ENCODE data around the gene UBTF. TPM values are rescaled to one million over a fixed set of nuclear protein-coding genes. Genes with fewer than 3 reads are reported as not detected.

Gene UBTF
- total and polyA plus RNA-seq, 4 donors: 31.9 to 75.5 (median 52.3) TPM

DNA sequence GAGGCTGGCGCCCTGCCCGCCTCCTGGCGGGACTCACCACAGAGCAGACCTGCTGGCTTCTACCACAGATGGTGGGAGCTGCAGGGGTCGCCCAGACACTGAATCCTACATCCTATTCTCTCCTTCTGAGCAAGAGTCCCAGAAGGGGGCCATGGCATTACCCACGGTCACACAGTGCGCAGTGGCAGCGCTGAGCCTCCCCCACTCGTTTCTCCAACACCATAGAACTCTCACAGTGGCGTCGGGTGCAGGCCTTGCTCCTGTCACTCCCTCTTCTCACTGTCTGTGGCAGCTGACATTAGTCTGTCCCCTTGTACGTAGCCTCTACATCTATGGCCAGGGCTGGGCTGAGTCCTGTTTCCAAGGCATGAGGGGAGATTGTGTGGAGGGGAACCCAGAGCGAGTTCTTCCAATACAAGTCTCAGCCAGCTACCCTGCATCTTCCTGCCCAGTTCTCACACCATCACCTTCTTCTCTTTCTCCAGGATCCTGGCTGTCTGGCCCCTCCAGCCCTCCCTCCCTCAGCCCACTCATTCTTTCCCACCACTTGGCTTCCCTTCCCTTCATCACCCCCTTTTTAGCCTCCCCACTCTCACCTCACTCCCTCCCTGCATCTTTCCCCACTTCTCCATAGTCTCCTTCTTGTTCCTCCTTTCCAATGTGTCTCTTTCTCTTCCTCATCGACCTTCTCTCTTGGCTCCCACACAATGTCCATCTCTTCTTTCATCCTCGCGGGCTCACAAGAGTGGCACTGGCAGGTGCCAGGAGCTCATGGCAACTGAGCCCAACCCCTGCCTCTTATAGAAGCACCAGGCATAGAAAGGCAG lies 5.9 kb downstream of the UBTF start:
- H3K27ac ChIP-seq (ENCODE audit: low read depth in 1 of 2, low read length in 1 of 2): no peak overlapping the region
- DNase-seq: no peak
- H3K4me1 ChIP-seq (ENCODE audit: control insufficient read depth in 5 of 5, insufficient read depth in 5 of 5, low read length in 5 of 5): peaks cover 5 to 22% (median 7%) of the 10 kb centered on the region in 5 donors
- no peaks in the 10 kb centered on the region for H3K9me3 ChIP-seq (ENCODE audit: control insufficient read depth in 4 of 4, insufficient read depth in 3 of 4, low read length in 3 of 4)
- no peak overlapping the region for H3K4me3 ChIP-seq
- TF ChIP-seq, protein P1, sequence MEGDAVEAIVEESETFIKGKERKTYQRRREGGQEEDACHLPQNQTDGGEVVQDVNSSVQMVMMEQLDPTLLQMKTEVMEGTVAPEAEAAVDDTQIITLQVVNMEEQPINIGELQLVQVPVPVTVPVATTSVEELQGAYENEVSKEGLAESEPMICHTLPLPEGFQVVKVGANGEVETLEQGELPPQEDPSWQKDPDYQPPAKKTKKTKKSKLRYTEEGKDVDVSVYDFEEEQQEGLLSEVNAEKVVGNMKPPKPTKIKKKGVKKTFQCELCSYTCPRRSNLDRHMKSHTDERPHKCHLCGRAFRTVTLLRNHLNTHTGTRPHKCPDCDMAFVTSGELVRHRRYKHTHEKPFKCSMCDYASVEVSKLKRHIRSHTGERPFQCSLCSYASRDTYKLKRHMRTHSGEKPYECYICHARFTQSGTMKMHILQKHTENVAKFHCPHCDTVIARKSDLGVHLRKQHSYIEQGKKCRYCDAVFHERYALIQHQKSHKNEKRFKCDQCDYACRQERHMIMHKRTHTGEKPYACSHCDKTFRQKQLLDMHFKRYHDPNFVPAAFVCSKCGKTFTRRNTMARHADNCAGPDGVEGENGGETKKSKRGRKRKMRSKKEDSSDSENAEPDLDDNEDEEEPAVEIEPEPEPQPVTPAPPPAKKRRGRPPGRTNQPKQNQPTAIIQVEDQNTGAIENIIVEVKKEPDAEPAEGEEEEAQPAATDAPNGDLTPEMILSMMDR (IDR thresholded peaks at IDR 0.05; ENCODE audit: control extremely low read depth, extremely low read depth): no peak
- no peak for ATAC-seq (ENCODE audit: insufficient read depth, low FRiP score)
- WGBS, 2 donors: 87 to 90% methylated on average over 15 of the region's 15 CpGs
- H3K36me3 ChIP-seq (ENCODE audit: control insufficient read depth in 4 of 4, insufficient read depth in 4 of 4, low read length in 4 of 4): peaks cover 12 to 65% (median 55%) of the 10 kb centered on the region in 4 donors
- H3K27me3 ChIP-seq (ENCODE audit: control insufficient read depth in 3 of 3, insufficient read depth in 3 of 3, low read length in 2 of 3): no peaks in the 10 kb centered on the region
- H3K9ac ChIP-seq (ENCODE audit: insufficient read depth in 1 of 2, low read length in 2 of 2): no peak overlapping the region

- no peak overlapping the region for H3K27ac ChIP-seq (ENCODE audit: low read depth in 1 of 2, low read length in 1 of 2)
- TF ChIP-seq, protein P1 (IDR thresholded peaks at IDR 0.05; ENCODE audit: control extremely low read depth, extremely low read depth): no peak
- H3K9ac ChIP-seq (ENCODE audit: insufficient read depth in 1 of 2, low read length in 2 of 2): no peak overlapping the region
- no peaks in the 10 kb centered on the region for H3K9me3 ChIP-seq (ENCODE audit: control insufficient read depth in 4 of 4, insufficient read depth in 3 of 4, low read length in 3 of 4)
- H3K4me1 ChIP-seq (ENCODE audit: control insufficient read depth in 5 of 5, insufficient read depth in 5 of 5, low read length in 5 of 5): peaks cover 3 to 17% (median 5%) of the 10 kb centered on the region in 5 donors
- H3K27me3 ChIP-seq (ENCODE audit: control insufficient read depth in 3 of 3, insufficient read depth in 3 of 3, low read length in 2 of 3): no peaks in the 10 kb centered on the region
- peaks cover 17 to 73% (median 60%) of the 10 kb centered on the region in 4 donors for H3K36me3 ChIP-seq (ENCODE audit: control insufficient read depth in 4 of 4, insufficient read depth in 4 of 4, low read length in 4 of 4)
- 82 to 85% methylated on average over 29 to 31 of the region's 31 CpGs for WGBS, 2 donors
- no peak for ATAC-seq (ENCODE audit: insufficient read depth, low FRiP score)
- DNase-seq: no peak
- H3K4me3 ChIP-seq: no peak overlapping the region
These were observed 6.7 kb downstream of the UBTF start for GRCh38 chr17:44212507-44213402.

DNA sequence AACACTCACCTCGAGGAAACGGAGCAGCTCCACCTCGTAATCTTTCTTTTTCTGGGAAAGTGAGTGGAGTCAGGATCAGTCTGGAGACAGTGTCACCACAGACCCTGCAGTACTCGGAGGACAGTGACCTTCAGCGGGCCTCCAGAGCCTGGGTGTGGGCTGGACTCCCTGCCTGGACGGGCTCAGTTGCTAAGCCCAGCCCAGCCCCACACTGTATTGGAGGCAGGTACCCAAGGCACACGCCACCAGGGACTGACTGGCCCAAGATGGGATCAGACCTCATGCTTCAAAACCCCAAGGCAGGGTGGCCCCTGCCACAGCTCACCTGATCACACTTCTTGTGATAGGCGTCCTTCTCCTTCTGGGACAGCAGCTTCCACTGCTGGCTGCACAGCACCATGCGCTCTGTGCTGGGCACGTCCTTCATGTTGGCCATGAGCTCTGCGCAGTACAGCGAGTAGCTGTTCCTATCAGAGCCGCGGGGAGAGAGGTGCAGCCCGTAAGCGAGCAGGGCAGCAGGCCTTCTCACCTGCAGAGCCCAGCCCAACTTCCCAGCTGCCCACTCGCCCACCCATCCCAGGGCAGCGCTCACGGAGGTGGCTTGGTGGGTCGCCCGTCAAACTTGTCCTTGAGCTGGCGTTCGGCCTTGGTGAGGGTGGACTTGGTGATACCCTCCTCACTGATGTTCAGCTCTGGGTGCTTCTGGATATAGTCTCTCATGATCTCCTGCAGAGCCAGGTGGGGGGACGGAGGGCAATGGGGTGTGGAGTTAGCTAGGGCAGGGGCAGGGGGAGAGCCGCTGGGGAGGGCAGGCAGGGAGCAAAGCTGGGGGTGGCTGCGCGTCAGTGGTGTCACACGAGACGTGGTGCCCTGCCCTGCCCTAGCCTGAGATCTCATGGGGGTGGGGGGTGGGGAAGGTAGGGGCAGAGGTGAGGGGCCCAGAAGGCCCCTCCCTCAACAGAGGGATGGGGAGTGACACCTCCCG lies 7.9 kb downstream of the UBTF start:
- H3K36me3 ChIP-seq (ENCODE audit: control insufficient read depth in 4 of 4, insufficient read depth in 4 of 4, low read length in 4 of 4): peaks cover 17 to 84% (median 61%) of the 10 kb centered on the region in 4 donors
- H3K9me3 ChIP-seq (ENCODE audit: control insufficient read depth in 4 of 4, insufficient read depth in 3 of 4, low read length in 3 of 4): peaks cover 0 to 2% (median 0%) of the 10 kb centered on the region in 4 donors
- H3K4me1 ChIP-seq (ENCODE audit: control insufficient read depth in 5 of 5, insufficient read depth in 5 of 5, low read length in 5 of 5): peaks cover 0 to 7% (median 0%) of the 10 kb centered on the region in 5 donors
- TF ChIP-seq, protein P1 (IDR thresholded peaks at IDR 0.05; ENCODE audit: control extremely low read depth, extremely low read depth): no peak
- no peak for ATAC-seq (ENCODE audit: insufficient read depth, low FRiP score)
- no peak overlapping the region for H3K9ac ChIP-seq (ENCODE audit: insufficient read depth in 1 of 2, low read length in 2 of 2)
- H3K27ac ChIP-seq (ENCODE audit: low read depth in 1 of 2, low read length in 1 of 2): no peak overlapping the region
- no peak for DNase-seq
- 95% methylated on average over 29 to 30 of the region's 30 CpGs for WGBS, 2 donors
- no peaks in the 10 kb centered on the region for H3K27me3 ChIP-seq (ENCODE audit: control insufficient read depth in 3 of 3, insufficient read depth in 3 of 3, low read length in 2 of 3)
- H3K4me3 ChIP-seq: no peak overlapping the region
